T-helper 1 cell treated with Interleukin-12 subunit alpha and Interleukin-12 subunit beta and Interleukin-4 antibody, amounts not matched to agents 30 μg/mL and 1 μg/mL, for 36 hours (primary cell): Measurements from ENCODE around the gene ADAMTS18.
"Not testable (repeated sequence)": the region's sequence is repeated elsewhere in the genome, so short reads cannot be mapped to it uniquely, and the experiment has no call there.

Experiments
- H3K27ac Mint-ChIP-seq: one replicate; pipeline ENCODE4 v1.8.0; 2021; ENCODE audit warnings: mild to moderate bottlenecking, mixed read lengths
- H3K27me3 Mint-ChIP-seq: one replicate; pipeline ENCODE4 v1.8.0; 2021; ENCODE audit warnings: low read depth, mixed read lengths
- H3K36me3 Mint-ChIP-seq: one replicate; pipeline ENCODE4 v1.8.0; 2021; ENCODE audit warnings: low read depth, mixed read lengths
- H3K4me1 Mint-ChIP-seq: one replicate; pipeline ENCODE4 v1.8.0; 2021; ENCODE audit warnings: low read depth, mixed read lengths
- H3K4me3 Mint-ChIP-seq: one replicate; pipeline ENCODE4 v1.8.0; 2021; ENCODE audit warnings: mild to moderate bottlenecking, moderate library complexity, mixed read lengths
- H3K9me3 Mint-ChIP-seq: one replicate; pipeline ENCODE4 v1.8.0; 2021; ENCODE audit warnings: mixed read lengths

The ADAMTS18 gene, protein sequence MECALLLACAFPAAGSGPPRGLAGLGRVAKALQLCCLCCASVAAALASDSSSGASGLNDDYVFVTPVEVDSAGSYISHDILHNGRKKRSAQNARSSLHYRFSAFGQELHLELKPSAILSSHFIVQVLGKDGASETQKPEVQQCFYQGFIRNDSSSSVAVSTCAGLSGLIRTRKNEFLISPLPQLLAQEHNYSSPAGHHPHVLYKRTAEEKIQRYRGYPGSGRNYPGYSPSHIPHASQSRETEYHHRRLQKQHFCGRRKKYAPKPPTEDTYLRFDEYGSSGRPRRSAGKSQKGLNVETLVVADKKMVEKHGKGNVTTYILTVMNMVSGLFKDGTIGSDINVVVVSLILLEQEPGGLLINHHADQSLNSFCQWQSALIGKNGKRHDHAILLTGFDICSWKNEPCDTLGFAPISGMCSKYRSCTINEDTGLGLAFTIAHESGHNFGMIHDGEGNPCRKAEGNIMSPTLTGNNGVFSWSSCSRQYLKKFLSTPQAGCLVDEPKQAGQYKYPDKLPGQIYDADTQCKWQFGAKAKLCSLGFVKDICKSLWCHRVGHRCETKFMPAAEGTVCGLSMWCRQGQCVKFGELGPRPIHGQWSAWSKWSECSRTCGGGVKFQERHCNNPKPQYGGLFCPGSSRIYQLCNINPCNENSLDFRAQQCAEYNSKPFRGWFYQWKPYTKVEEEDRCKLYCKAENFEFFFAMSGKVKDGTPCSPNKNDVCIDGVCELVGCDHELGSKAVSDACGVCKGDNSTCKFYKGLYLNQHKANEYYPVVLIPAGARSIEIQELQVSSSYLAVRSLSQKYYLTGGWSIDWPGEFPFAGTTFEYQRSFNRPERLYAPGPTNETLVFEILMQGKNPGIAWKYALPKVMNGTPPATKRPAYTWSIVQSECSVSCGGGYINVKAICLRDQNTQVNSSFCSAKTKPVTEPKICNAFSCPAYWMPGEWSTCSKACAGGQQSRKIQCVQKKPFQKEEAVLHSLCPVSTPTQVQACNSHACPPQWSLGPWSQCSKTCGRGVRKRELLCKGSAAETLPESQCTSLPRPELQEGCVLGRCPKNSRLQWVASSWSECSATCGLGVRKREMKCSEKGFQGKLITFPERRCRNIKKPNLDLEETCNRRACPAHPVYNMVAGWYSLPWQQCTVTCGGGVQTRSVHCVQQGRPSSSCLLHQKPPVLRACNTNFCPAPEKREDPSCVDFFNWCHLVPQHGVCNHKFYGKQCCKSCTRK (N-terminal part only)

DNA sequence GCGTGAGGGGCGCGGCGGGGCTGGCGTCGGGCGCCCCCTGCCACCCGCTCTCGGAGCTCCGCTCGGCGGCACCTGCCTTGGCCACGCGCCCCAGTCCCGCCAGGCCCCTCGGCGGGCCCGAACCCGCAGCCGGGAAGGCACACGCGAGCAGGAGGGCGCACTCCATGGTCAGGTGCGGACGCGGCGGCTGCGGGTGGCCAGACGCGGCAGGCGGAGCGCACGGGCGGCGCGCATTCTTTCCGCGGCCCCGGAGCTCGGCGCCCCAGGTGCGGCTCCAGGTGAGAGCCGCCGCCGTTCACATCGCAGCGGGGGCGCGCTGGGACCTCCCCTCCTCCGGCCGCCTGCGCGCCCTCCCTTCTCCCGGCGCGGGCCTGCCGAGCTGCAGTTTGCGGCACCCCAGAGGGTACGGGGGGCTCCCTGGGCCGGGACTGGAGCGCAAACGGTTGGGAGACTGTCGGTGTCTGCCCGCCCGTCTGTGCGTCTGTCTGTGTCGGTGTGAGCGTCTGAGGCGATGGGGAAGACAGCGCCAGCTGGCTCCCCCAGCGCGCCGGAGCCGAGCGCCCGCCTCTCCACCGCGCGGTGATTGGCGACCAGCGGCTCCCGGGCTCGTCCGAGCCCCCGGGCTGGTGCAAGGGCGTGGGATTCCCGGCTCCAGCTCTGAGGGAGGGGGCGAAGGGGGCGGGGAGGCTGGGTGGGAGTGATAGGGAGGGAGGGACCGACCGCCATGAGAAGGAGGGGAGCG, at the start of gene ADAMTS18:
TSS of gene ADAMTS18 (minus strand) at position 505 of the 742 bp plus-strand sequence. CDS start at position 166, 339 bp downstream.
- H3K27me3 Mint-ChIP-seq = peaks cover 45% of the 10 kb centered on the region
- H3K4me3 Mint-ChIP-seq = no peak within 1 kb of the TSS
- H3K36me3 Mint-ChIP-seq = no peaks in the 10 kb centered on the region
- no peaks in the 10 kb centered on the region for H3K4me1 Mint-ChIP-seq
- H3K9me3 Mint-ChIP-seq = no peaks in the 10 kb centered on the region
- H3K27ac Mint-ChIP-seq = no peak within 1 kb of the TSS

DNA sequence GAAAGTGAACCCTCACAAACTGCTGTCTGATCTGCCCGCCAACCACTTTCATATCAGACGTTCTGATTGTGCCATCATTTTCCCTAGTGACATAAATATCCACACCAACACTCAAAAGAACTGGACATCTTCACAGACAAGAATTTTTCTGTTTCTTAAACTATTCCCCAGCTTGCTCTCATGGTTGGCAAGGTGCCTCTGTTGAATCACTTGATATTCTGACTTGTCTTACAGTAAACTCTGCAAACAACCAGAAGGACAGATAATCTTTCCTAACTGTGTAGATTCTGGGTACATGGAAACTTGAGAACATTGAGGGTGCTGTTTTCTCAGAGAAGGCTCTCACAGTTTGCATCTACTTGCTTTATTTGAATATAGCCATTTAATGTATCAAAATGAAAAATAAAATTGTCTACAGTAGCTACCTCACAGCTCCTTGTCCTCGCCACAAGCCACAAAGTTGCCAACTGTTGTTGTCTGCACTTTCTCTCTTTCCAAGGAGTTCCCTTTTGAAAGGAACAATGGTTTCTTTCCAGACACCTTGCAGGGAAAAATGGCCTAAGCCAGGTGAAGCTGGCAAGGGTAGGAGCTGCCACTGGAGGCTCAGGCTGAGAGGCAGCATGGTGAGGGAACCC, 46.0 kb upstream of the ADAMTS18 start:
- no peaks in the 10 kb centered on the region for H3K36me3 Mint-ChIP-seq
- H3K4me1 Mint-ChIP-seq = no peaks in the 10 kb centered on the region
- no peaks in the 10 kb centered on the region for H3K9me3 Mint-ChIP-seq
- no peak overlapping the region for H3K27ac Mint-ChIP-seq
- no peaks in the 10 kb centered on the region for H3K27me3 Mint-ChIP-seq
- H3K4me3 Mint-ChIP-seq = no peak overlapping the region

DNA sequence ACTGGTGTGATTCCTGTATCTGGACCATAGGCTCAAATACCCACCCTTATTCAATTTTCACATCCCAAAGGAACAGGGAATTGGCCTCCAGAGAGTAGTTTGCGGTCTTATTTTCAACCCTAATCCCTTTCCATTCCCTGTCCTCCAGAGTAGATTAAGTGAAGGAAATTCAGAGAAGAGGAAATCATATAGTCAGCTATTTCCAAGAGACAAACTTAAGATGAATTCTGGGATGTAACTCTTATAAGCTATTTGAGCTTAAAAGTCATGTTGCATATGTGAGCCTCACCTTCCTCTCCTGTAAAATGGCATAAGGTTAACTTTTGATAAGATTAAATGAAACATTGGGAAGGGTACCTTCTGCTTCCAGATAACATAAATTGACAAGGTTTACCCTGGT, 37.4 kb upstream of the ADAMTS18 start:
- no peaks in the 10 kb centered on the region for H3K9me3 Mint-ChIP-seq
- H3K36me3 Mint-ChIP-seq = no peaks in the 10 kb centered on the region
- peaks cover 8% of the 10 kb centered on the region for H3K27me3 Mint-ChIP-seq
- H3K4me1 Mint-ChIP-seq = no peaks in the 10 kb centered on the region
- H3K27ac Mint-ChIP-seq = no peak overlapping the region
- no peak overlapping the region for H3K4me3 Mint-ChIP-seq

DNA sequence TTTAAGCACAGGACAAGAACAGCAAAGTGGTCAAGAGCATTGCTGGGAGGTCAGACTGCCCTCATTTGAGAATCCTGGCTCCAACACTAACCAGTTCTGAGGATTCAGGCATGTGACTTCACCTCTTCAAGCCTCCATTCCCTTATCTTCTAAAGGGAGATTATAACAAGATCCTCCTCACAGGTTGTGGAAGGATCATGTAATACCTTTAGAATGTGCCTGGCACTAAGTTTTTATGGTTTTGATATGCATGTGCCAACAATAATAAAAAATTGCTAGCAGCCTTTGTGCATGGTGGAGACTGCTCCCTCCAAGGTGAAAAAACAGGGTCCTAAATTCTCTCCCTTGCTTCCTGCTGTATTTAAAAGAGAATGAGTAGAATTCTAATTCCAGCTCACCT, 36.0 kb upstream of the ADAMTS18 start:
- Mint-ChIP-seq H3K9me3 (no peaks in the 10 kb centered on the region), H3K4me3 (no peak overlapping the region), H3K27me3 (peaks cover 8% of the 10 kb centered on the region), H3K4me1 (no peaks in the 10 kb centered on the region), H3K36me3 (no peaks in the 10 kb centered on the region), H3K27ac (no peak overlapping the region)

DNA sequence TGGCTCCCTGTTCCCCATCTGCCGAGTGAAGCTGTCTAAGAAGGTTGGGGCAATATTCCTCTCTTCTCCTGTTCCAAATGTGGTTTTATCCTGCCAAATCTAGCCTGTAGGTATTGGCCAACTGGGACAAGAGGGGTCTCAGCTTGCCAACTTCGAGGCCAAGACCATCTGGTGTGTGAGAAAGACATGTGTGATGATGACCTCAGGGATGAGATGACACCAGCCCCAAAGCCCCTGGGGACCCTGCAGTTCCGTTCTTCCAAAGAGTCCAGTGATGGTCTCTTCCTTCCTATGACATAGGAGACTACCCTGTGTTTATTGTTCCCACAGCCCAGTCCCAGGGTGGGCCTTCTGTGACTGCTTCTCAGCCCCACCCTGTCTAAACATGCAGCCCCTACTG, 34.8 kb upstream of the ADAMTS18 start:
- no peak overlapping the region for H3K4me3 Mint-ChIP-seq
- H3K27me3 Mint-ChIP-seq = peaks cover 8% of the 10 kb centered on the region
- no peaks in the 10 kb centered on the region for H3K9me3 Mint-ChIP-seq
- no peak overlapping the region for H3K27ac Mint-ChIP-seq
- H3K4me1 Mint-ChIP-seq = no peaks in the 10 kb centered on the region
- H3K36me3 Mint-ChIP-seq = no peaks in the 10 kb centered on the region

DNA sequence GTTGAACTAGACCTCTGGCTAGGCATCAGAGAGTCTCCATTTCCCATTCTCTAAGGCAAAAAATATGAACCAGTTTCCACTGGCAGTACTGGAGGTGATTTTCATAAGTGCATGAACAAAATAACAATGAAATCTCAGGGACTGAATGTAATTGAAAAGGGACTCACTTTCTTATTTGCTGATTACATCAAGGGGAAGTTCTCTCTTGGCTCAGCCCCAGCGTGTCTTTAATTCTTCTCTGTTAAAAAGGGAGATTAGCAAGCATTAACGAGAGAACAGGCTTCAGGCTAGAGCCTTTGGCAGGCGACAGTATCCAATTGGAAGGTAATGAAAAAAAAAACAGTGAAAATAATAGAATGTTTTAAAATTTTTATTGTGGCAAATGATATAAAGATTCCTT, 34.0 kb upstream of the ADAMTS18 start:
- Mint-ChIP-seq H3K4me3 (no peak overlapping the region), H3K27me3 (peaks cover 8% of the 10 kb centered on the region), H3K4me1 (no peaks in the 10 kb centered on the region), H3K9me3 (no peaks in the 10 kb centered on the region), H3K36me3 (no peaks in the 10 kb centered on the region), H3K27ac (no peak overlapping the region)

DNA sequence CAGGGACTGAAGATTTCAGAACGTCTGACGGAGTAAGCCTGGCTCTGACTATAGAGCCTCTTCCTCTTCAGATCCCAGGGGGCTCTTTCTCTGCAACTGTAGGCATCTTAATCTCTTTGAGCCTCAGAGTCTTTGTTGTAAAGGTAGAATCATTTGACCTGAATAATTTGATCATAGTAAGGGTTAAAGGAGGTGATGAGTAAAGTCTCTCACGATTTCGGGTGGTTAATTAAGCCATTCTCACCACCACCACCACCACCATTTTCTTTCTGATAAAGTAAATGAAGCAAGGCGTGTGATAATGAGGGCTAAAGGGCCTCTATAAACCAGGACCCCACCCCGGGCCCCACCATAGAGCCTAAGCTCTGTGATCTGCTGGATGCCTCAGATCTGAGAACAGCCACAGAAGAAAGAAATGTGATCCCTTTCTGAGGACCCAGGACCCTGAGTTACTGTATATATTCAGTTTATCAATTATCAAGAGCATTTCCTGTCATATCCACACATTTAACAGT, 33.0 kb upstream of the ADAMTS18 start:
- Mint-ChIP-seq H3K27me3 (peaks cover 8% of the 10 kb centered on the region), H3K4me1 (no peaks in the 10 kb centered on the region), H3K9me3 (no peaks in the 10 kb centered on the region), H3K4me3 (no peak overlapping the region), H3K27ac (no peak overlapping the region), H3K36me3 (no peaks in the 10 kb centered on the region)

DNA sequence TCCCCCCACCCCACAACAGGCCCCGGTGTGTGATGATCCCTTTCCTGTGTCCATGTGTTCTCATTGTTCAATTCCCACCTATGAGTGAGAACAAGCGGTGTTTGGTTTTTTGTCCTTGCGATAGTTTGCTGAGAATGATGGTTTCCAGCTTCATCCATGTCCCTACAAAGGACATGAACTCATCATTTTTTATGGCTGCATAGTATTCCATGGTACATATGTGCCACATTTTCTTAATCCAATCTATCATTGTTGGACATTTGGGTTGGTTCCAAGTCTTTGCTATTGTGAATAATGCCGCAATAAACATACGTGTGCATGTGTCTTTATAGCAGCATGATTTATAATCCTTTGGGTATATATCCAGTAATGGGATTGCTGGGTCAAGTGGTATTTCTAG, 28.8 kb upstream of the ADAMTS18 start:
- H3K4me3 Mint-ChIP-seq, H3K36me3 Mint-ChIP-seq, H3K27me3 Mint-ChIP-seq, H3K4me1 Mint-ChIP-seq, H3K9me3 Mint-ChIP-seq, H3K27ac Mint-ChIP-seq: not testable (repeated sequence)

DNA sequence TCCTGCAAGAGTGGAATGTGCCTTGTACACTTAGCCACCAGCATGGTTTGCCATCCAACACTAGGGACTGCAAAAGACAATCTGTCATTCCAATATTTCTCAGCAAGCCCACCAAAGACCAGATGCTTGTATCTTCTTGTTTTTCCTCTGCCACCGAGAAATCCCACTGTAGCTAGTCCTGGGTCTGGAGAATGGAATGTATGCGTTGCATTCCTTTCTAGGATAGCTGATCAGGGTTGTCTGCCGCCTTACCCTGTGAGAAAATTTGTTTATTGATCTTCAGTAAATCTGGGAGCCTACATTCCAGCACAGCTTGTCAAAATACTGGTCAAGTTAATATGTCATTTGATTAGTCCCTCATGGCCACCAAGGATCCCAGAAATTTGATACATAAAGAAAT, 28.1 kb upstream of the ADAMTS18 start:
- no peaks in the 10 kb centered on the region for H3K4me1 Mint-ChIP-seq
- H3K27me3 Mint-ChIP-seq = no peaks in the 10 kb centered on the region
- no peaks in the 10 kb centered on the region for H3K9me3 Mint-ChIP-seq
- H3K4me3 Mint-ChIP-seq = no peak overlapping the region
- H3K27ac Mint-ChIP-seq = no peak overlapping the region
- H3K36me3 Mint-ChIP-seq = no peaks in the 10 kb centered on the region

DNA sequence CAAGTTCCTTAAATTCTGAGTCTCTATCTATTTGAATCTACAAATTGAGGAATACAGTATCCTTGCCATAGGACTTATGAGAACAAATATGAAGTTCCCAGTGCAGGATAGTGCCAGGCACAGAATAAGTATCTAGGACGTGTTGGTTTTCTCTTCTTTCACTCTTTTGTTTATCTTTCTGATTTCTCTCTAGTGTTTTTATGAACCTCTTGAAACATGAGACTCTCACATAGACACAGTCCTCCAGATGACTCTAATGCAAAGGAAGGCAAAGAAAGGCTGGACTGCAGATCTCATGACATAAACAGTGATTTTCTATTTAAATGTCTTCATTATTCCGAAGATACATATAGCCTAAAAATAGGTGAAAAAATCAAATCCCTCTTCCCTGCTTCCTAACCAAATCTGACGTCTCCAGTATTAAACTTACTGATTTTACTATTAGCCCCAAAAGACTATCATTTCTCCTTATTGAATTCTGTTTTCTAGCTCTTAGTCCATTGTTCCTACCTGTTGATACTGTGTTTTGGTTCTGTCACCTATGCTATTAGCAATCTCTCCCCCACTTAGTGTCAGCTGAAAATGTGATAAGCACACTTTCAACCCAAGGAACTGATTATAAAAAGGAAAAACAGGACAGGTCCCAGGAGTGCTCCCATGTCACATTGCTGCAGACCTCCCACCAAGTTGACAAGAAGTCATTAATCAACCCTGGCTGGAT, 24.9 kb upstream of the ADAMTS18 start:
- no peaks in the 10 kb centered on the region for H3K27me3 Mint-ChIP-seq
- H3K27ac Mint-ChIP-seq = no peak overlapping the region
- no peaks in the 10 kb centered on the region for H3K36me3 Mint-ChIP-seq
- no peaks in the 10 kb centered on the region for H3K9me3 Mint-ChIP-seq
- no peak overlapping the region for H3K4me3 Mint-ChIP-seq
- no peaks in the 10 kb centered on the region for H3K4me1 Mint-ChIP-seq

DNA sequence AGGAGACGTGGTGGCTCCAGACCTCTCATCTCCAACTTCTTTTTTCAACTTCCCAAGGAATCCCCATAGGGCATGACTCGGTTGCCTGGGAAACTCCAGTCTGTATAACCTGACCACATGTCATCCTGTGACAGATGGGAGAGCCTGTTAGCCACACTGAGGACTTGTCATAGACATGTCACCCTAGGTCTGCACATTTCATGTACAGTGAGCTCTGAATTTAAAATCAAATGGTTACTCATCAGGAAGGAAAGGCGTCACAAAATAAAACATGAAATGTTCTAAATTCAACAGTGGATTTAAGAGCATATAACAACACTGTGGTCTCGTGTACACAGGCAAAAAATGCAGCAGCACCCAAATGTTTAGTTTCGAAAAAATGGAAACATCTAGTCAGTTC, 22.2 kb upstream of the ADAMTS18 start:
- Mint-ChIP-seq H3K4me3 (no peak overlapping the region), H3K9me3 (no peaks in the 10 kb centered on the region), H3K36me3 (no peaks in the 10 kb centered on the region), H3K27ac (no peak overlapping the region), H3K27me3 (no peaks in the 10 kb centered on the region), H3K4me1 (no peaks in the 10 kb centered on the region)

DNA sequence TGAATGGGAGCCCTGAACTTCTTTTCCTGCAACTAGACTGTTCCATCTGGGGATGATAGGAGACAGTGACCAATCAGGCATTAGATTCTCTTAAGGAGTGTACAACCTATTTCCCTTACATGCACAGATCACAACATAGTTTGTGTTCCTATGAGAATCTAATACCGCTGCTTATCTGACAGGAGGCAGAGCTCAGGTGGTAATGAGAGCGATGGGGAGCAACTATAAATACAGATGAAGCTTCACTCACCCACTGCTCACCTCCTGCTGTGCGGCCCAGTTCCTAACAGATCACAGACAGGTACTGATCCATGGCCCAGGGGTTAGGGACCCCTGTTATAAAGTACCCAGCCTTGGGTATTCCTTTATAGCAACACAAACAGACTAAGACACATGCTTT, 17.4 kb upstream of the ADAMTS18 start:
- Mint-ChIP-seq H3K4me1 (no peaks in the 10 kb centered on the region), H3K36me3 (no peaks in the 10 kb centered on the region), H3K27me3 (no peaks in the 10 kb centered on the region), H3K4me3 (no peak overlapping the region), H3K27ac (no peak overlapping the region), H3K9me3 (no peaks in the 10 kb centered on the region)

DNA sequence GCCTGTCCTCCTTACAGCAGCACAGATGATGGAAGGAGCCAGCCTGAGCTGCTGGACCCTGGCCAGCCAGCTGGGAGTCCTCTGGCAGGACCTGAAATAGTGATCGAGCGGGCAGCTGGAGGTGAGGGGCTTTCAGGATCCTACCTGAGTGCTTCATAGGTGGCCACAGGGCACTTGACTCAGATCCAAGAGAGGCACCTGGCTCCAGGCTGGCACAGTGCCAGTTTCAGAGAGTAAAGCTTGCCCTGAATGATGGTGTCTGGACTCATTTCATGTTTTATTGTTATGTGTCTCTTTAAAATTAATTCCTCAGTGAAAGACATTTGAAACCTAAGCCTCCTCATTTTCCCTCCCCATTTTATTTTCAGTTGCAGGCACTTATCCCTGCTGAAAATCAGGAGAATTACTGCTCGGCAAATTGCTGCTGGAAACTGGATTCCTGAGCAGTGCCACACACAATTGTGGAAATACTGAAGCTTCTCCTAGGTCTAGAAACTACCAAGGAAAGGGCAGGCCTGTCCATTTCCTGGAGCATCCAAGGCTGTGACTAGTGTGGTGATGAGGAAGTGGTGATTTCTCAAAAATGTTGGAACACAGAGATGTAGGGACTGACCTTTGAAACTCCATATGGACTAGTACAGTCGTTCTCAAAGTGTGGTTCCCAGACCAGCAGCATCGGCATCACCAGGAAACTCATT, 16.1 kb upstream of the ADAMTS18 start:
- H3K9me3 Mint-ChIP-seq = no peaks in the 10 kb centered on the region
- no peaks in the 10 kb centered on the region for H3K36me3 Mint-ChIP-seq
- H3K27ac Mint-ChIP-seq = no peak overlapping the region
- no peaks in the 10 kb centered on the region for H3K4me1 Mint-ChIP-seq
- H3K27me3 Mint-ChIP-seq = no peaks in the 10 kb centered on the region
- H3K4me3 Mint-ChIP-seq = no peak overlapping the region
